OCI-LY1 (cell line): ENCODE data around the gene IAH1.

Experiments
- H2AFZ ChIP-seq: fragments of 200-600 bp; sonication (generic), shearing (Covaris generic); 2 replicates; pipeline ENCODE4 v1.6.0; 2014; ENCODE audit warnings: antibody characterized with exemption, mild to moderate bottlenecking, low read length
- H3F3A ChIP-seq: fragments of 200-600 bp; sonication (generic), shearing (Covaris generic); 2 replicates; pipeline ENCODE4 v1.6.0; 2014; ENCODE audit warnings: mild to moderate bottlenecking, antibody characterized with exemption, low read length, moderate library complexity; ENCODE audit not compliant: insufficient read depth
- H3K27ac ChIP-seq: fragments of 200-600 bp; sonication (generic); 2 replicates; pipeline ENCODE4 v1.5.1; 2014; ENCODE audit warnings: low read length, mixed run types, mild to moderate bottlenecking, low read depth; ENCODE audit not compliant: poor library complexity, severe bottlenecking
- H3K27me3 ChIP-seq: fragments of 200-600 bp; sonication (generic); 2 replicates; pipeline ENCODE4 v1.6.0; 2014; ENCODE audit warnings: antibody characterized with exemption, mild to moderate bottlenecking, low read length, moderate library complexity; ENCODE audit not compliant: insufficient read depth
- H3K36me3 ChIP-seq: fragments of 200-600 bp; sonication (generic); 2 replicates; pipeline ENCODE4 v1.6.1; 2014; ENCODE audit warnings: mild to moderate bottlenecking, antibody characterized with exemption, low read length, moderate library complexity, mixed read lengths; ENCODE audit not compliant: insufficient read depth
- H3K4me1 ChIP-seq: fragments of 200-600 bp; sonication (generic); 2 replicates; pipeline ENCODE4 v1.5.1; 2014; ENCODE audit warnings: mild to moderate bottlenecking, low read length, moderate library complexity; ENCODE audit not compliant: insufficient read depth, severe bottlenecking
- H3K4me2 ChIP-seq: fragments of 200-600 bp; sonication (generic), shearing (Covaris generic); 2 replicates; pipeline ENCODE4 v1.6.1; 2014; ENCODE audit warnings: low read length
- H3K4me3 ChIP-seq: fragments of 200-600 bp; sonication (generic); 2 replicates; pipeline ENCODE4 v1.5.1; 2014; ENCODE audit warnings: low read length, low read depth, mild to moderate bottlenecking, mixed read lengths; ENCODE audit not compliant: poor library complexity, severe bottlenecking
- H3K79me2 ChIP-seq: fragments of 200-600 bp; shearing (Covaris generic); 2 replicates; pipeline ENCODE4 v1.6.1; 2016; ENCODE audit warnings: mixed run types, low read length, mixed read lengths; ENCODE audit not compliant: insufficient read depth
- H3K9ac ChIP-seq: fragments of 200-600 bp; sonication (generic), shearing (Covaris generic); 2 replicates; pipeline ENCODE4 v1.6.1; 2014; ENCODE audit warnings: mild to moderate bottlenecking, low read length, mixed read lengths
- H3K9me2 ChIP-seq: fragments of 200-600 bp; sonication (generic), shearing (Covaris generic); 2 replicates; pipeline ENCODE4 v1.6.1; 2014; ENCODE audit warnings: low read depth, mild to moderate bottlenecking, low read length, mixed read lengths
- H3K9me3 ChIP-seq: fragments of 200-600 bp; shearing (Covaris generic); 2 replicates; pipeline ENCODE4 v1.6.1; 2014; ENCODE audit warnings: low read length, mixed read lengths
- H4K20me1 ChIP-seq: fragments of 200-600 bp; sonication (generic), shearing (Covaris generic); 2 replicates; pipeline ENCODE4 v1.6.0; 2016; ENCODE audit warnings: mild to moderate bottlenecking, low read length; ENCODE audit not compliant: insufficient read depth
- EZH2 ChIP-seq: fragments of 200-600 bp; sonication (generic), shearing (Covaris generic); IDR thresholded peaks from 2 replicates; pipeline ENCODE4 v1.8.0; 2017; ENCODE audit warnings: borderline replicate concordance, mixed run types, mild to moderate bottlenecking, antibody characterized with exemption, low read length, moderate library complexity, mixed read lengths
- TF ChIP-seq, protein P1 (sequence below): fragments of 200-600 bp; sonication (generic), shearing (Covaris generic); IDR thresholded peaks from 2 replicates; pipeline ENCODE4 v1.5.1; 2017; ENCODE audit warnings: mild to moderate bottlenecking, antibody characterized with exemption, low read length, moderate library complexity, mixed read lengths

Gene IAH1

DNA sequence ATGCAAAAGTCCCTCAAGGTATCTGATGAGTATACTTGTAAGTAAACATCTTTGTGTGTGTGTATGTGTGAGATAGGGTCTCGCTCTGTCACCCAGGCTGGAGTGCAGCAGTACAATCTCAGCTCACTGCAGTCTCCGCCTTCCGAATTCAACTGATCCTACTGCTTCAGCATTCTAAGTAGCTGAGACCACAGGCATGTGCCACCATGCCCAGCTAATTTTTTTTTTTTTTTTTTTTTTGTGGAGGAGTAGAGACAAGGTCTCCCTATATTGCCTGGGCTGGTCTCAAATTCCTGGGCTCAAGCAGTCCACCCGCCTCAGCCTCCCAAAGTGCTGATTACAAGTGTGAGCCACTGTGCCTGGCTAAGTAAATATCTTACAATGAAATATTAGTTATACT, 58.1 kb downstream of the IAH1 start:
- H2AFZ ChIP-seq, result no peak overlapping the region
- H3F3A ChIP-seq, result no peaks in the 10 kb centered on the region
- H3K79me2 ChIP-seq, result no peaks in the 10 kb centered on the region; the same call in 1 of the 2 replicates
- H4K20me1 ChIP-seq, result no peaks in the 10 kb centered on the region
- no peaks in the 10 kb centered on the region for H3K9me2 ChIP-seq
- no peaks in the 10 kb centered on the region for H3K9me3 ChIP-seq
- no peak overlapping the region for H3K9ac ChIP-seq
- H3K27me3 ChIP-seq, result no peaks in the 10 kb centered on the region
- H3K27ac ChIP-seq, result no peak overlapping the region
- H3K36me3 ChIP-seq, result peaks cover 88% of the 10 kb centered on the region
- no peak overlapping the region for H3K4me2 ChIP-seq
- peaks cover 7% of the 10 kb centered on the region for H3K4me1 ChIP-seq
- no peak overlapping the region for H3K4me3 ChIP-seq
- no peak for TF ChIP-seq EZH2
- TF ChIP-seq, protein P1, sequence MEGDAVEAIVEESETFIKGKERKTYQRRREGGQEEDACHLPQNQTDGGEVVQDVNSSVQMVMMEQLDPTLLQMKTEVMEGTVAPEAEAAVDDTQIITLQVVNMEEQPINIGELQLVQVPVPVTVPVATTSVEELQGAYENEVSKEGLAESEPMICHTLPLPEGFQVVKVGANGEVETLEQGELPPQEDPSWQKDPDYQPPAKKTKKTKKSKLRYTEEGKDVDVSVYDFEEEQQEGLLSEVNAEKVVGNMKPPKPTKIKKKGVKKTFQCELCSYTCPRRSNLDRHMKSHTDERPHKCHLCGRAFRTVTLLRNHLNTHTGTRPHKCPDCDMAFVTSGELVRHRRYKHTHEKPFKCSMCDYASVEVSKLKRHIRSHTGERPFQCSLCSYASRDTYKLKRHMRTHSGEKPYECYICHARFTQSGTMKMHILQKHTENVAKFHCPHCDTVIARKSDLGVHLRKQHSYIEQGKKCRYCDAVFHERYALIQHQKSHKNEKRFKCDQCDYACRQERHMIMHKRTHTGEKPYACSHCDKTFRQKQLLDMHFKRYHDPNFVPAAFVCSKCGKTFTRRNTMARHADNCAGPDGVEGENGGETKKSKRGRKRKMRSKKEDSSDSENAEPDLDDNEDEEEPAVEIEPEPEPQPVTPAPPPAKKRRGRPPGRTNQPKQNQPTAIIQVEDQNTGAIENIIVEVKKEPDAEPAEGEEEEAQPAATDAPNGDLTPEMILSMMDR, result no peak

DNA sequence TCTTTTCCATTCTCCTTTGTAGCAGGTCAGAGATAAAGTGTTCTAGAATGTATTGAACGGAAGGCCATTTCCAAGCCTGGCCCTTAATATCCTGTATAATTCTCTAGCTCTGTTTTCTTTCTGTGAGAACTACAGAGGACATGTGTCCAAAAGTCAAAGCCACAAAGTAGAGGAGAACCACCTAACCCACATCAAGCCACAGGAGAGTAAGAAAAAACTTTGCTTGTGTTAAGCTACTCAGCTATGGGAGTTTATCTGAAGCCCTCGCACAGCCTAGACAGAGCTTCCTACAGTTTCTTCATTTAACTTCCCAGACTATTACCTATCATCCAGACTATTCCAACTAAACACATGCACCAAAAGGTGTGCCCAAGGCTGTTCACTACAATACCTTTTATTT, 59.3 kb downstream of the IAH1 start:
- TF ChIP-seq EZH2, result no peak
- TF ChIP-seq, protein P1, result no peak
- Histone ChIP-seq H3K4me2 (no peak overlapping the region), H3K36me3 (peaks cover 75% of the 10 kb centered on the region), H3K9me2 (no peaks in the 10 kb centered on the region), H3K27ac (no peak overlapping the region), H3K27me3 (no peaks in the 10 kb centered on the region), H3K79me2 (peaks cover 5% of the 10 kb centered on the region; the same call in 1 of the 2 replicates), H3F3A (no peaks in the 10 kb centered on the region), H3K4me3 (no peak overlapping the region), H4K20me1 (no peaks in the 10 kb centered on the region), H3K9me3 (no peaks in the 10 kb centered on the region), H2AFZ (no peak overlapping the region), H3K4me1 (peaks cover 15% of the 10 kb centered on the region), H3K9ac (no peak overlapping the region)

DNA sequence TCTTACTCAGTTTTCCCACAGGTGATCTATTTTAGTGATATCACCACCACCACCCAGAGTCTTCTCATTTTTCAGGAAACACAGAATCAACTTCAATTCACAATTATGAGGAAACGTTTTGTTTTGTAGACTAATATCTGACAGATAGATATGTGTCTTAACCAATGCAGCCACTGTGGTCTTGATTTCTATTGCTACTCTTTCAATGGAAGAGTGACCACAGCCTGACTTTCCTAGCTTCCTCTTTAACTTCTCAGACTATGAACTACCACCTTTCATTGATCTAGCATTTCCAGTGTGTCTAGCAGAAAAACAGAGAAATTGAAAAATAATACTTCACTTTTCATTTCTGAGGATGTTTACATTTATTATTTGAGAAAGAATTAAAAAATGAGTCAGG, 60.8 kb downstream of the IAH1 start:
- H3K4me3 ChIP-seq, result no peak overlapping the region
- no peaks in the 10 kb centered on the region for H4K20me1 ChIP-seq
- peaks cover 30% of the 10 kb centered on the region for H3K4me1 ChIP-seq
- H3K27me3 ChIP-seq, result no peaks in the 10 kb centered on the region
- no peak overlapping the region for H3K4me2 ChIP-seq
- peaks cover 60% of the 10 kb centered on the region for H3K36me3 ChIP-seq
- H3F3A ChIP-seq, result no peaks in the 10 kb centered on the region
- TF ChIP-seq EZH2, result no peak
- TF ChIP-seq, protein P1, result no peak
- H3K9me2 ChIP-seq, result no peaks in the 10 kb centered on the region
- no peak overlapping the region for H3K9ac ChIP-seq
- H3K79me2 ChIP-seq, result peaks cover 9% of the 10 kb centered on the region
- no peak overlapping the region for H2AFZ ChIP-seq
- H3K9me3 ChIP-seq, result no peaks in the 10 kb centered on the region
- no peak overlapping the region for H3K27ac ChIP-seq
